HepG2 (cell line): ENCODE data around the gene SASH1.

Source experiments
- CTCF ChIP-seq: sonication (generic); formaldehyde crosslinking; IDR thresholded peaks from 2 replicates; pipeline ENCODE4 v1.5.0; 2020; ENCODE audit warnings: mild to moderate bottlenecking, missing genetic modification reagents, moderate library complexity
- POLR2A ChIP-seq, 2 experiments: IDR thresholded peaks; 2 replicates each; pipeline ENCODE4 v1.6.1; 2011; ENCODE audit warnings: low read depth in 2 of 2, low read length in 2 of 2, mild to moderate bottlenecking in 1 of 2, moderate library complexity in 1 of 2; ENCODE audit not compliant: insufficient read depth in 1 of 2
- POLR2AphosphoS2 ChIP-seq: IDR thresholded peaks from 2 replicates; pipeline ENCODE4 v1.6.1; 2011; ENCODE audit warnings: low read depth, low read length, improper control_type of control experiment
- ZNF260 ChIP-seq: sonication (generic); formaldehyde crosslinking; IDR thresholded peaks from 2 replicates; pipeline ENCODE4 v1.4.0; 2020; ENCODE audit warnings: missing genetic modification reagents, low read depth, mild to moderate bottlenecking, borderline replicate concordance

GRCh38 chr6:148525453-148525852 is 182.8 kb downstream of the SASH1 start:
- TF ChIP-seq POLR2A (IDR thresholded peaks at IDR 0.05; ENCODE audit: insufficient read depth in 1 of 2, low read depth in 2 of 2, low read length in 2 of 2) = no peak
- no peak for TF ChIP-seq POLR2AphosphoS2
- no peak for TF ChIP-seq CTCF (CRISPR knock-in tag)
- TF ChIP-seq ZNF260 (CRISPR knock-in tag) = no peak
